Neural cell (in vitro differentiated cells): ENCODE measurements around the gene PCDH1.

Experiments
- CTCF ChIP-seq: fragments of 450-650 bp; IDR thresholded peaks from 2 replicates; pipeline ENCODE4 v1.5.1; 2014; ENCODE audit warnings: antibody characterized with exemption, mild to moderate bottlenecking, moderate library complexity; ENCODE audit not compliant: poor library complexity, severe bottlenecking
- EP300 ChIP-seq: fragments of 450-650 bp; conservative IDR thresholded peaks from 2 replicates; pipeline ENCODE4 v1.6.1; 2014; ENCODE audit warnings: antibody characterized with exemption, mild to moderate bottlenecking, moderate library complexity; ENCODE audit not compliant: poor library complexity, severe bottlenecking
- EZH2 ChIP-seq: fragments of 200-600, 300-800 bp; shearing (Covaris generic), sonication (generic); IDR thresholded peaks from 2 replicates; pipeline ENCODE4 v1.6.1; 2014; ENCODE audit warnings: antibody characterized with exemption, low read length, borderline replicate concordance, mild to moderate bottlenecking; ENCODE audit not compliant: insufficient read depth, poor library complexity, severe bottlenecking
- POLR2AphosphoS5 ChIP-seq: IDR thresholded peaks from 2 replicates; pipeline ENCODE4 v1.6.1; 2012
- RAD21 ChIP-seq: fragments of 450-650 bp; conservative IDR thresholded peaks from 2 replicates; pipeline ENCODE4 v1.6.1; 2014; ENCODE audit warnings: antibody characterized with exemption, mild to moderate bottlenecking, moderate library complexity
- REST ChIP-seq: IDR thresholded peaks from 2 replicates; pipeline ENCODE4 v1.6.1; 2012; ENCODE audit warnings: borderline replicate concordance
- SMC3 ChIP-seq: fragments of 450-650 bp; conservative IDR thresholded peaks from 2 replicates; pipeline ENCODE4 v1.6.1; 2014; ENCODE audit warnings: antibody characterized with exemption, mild to moderate bottlenecking, moderate library complexity; ENCODE audit not compliant: poor library complexity

- no peak for TF ChIP-seq CTCF
- TF ChIP-seq REST = no peak
- no peak for TF ChIP-seq EZH2
- TF ChIP-seq EP300 = no peak
- peak; percentile 2 for TF ChIP-seq POLR2AphosphoS5
- no peak for TF ChIP-seq SMC3
- no peak for TF ChIP-seq RAD21
These were observed 33.7 kb downstream of the PCDH1 start for GRCh38 chr5:141844414-141845097.
